ENCODE results near the gene TMEM178B.

DNA sequence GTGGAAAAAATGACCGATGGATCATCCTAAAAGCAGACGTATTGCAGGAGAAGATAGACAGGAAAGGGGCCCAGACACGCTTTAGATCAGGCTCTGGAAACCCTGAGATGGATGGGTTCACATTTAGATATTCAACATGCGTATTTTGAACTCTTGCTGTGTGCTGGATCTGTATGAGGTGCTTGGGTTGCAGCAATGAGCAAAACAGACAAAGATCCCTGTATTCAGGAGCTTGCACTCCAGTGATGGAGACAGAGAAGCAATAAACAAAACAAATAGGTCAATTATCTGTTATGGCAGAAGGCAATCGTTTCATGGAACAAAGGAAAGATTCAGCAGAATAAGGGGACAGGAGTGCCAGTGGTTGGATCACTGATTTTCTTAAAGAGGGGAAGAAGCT, 275.5 kb downstream of the TMEM178B start:
- TF ChIP-seq CTCF (IDR thresholded peaks at IDR 0.05) (no peak), POLR2A (IDR thresholded peaks at IDR 0.05) (no peak)

Measured in lower leg skin (tissue), 3 donors.